HepG2 (cell line): ENCODE measurements around the gene FSCN2. TPM values are rescaled to one million over a fixed set of nuclear protein-coding genes. Genes with fewer than 3 reads are reported as not detected.

Experiments
- ARID4A ChIP-seq: sonication (generic); formaldehyde crosslinking; IDR thresholded peaks from 2 replicates; pipeline ENCODE4 v1.5.0; 2020; ENCODE audit warnings: mild to moderate bottlenecking, missing genetic modification reagents, borderline replicate concordance
- CREB1 ChIP-seq, 2 experiments: fragments of 450-650 bp in 1 of 2; IDR thresholded peaks; 2 replicates each; pipeline ENCODE4 v1.6.1; 2016 to 2017; ENCODE audit warnings: control low read depth in 1 of 2, mild to moderate bottlenecking in 1 of 2, missing compliant biosample characterization in 1 of 2, missing genetic modification characterization in 1 of 2
- HCFC1 ChIP-seq: fragments of 150-350 bp; IDR thresholded peaks from 2 replicates; pipeline ENCODE4 v1.6.1; 2014; ENCODE audit warnings: low read depth, low read length
- IKZF5 ChIP-seq: IDR thresholded peaks from 2 replicates; pipeline ENCODE4 v1.6.1; 2018; ENCODE audit warnings: missing genetic modification reagents, mild to moderate bottlenecking, missing compliant biosample characterization
- MTF2 ChIP-seq: sonication (generic); formaldehyde crosslinking; IDR thresholded peaks from 2 replicates; pipeline ENCODE4 v1.5.0; 2020; ENCODE audit warnings: missing genetic modification reagents, borderline replicate concordance
- PRDM4 ChIP-seq: sonication (generic); formaldehyde crosslinking; IDR thresholded peaks from 2 replicates; pipeline ENCODE4 v1.9.0; 2021; ENCODE audit warnings: missing genetic modification reagents, borderline replicate concordance
- RARG ChIP-seq: sonication (generic); formaldehyde crosslinking; IDR thresholded peaks from 2 replicates; pipeline ENCODE4 v1.4.0; 2020; ENCODE audit warnings: low read depth, mild to moderate bottlenecking, missing genetic modification reagents
- RFX1 ChIP-seq: fragments of 450-650 bp; IDR thresholded peaks from 2 replicates; pipeline ENCODE4 v1.6.1; 2017
- SRF ChIP-seq: IDR thresholded peaks from 2 replicates; pipeline ENCODE4 v1.6.1; 2011; ENCODE audit warnings: mild to moderate bottlenecking, low read depth, low read length, moderate library complexity
- TSC22D2 ChIP-seq: sonication (generic); formaldehyde crosslinking; IDR thresholded peaks from 2 replicates; pipeline ENCODE4 v1.5.1; 2020; ENCODE audit warnings: missing genetic modification reagents, mild to moderate bottlenecking, borderline replicate concordance
- ZBTB14 ChIP-seq: sonication (generic); formaldehyde crosslinking; IDR thresholded peaks from 2 replicates; pipeline ENCODE4 v1.4.0; 2020; ENCODE audit warnings: missing genetic modification reagents
- ZBTB7B ChIP-seq: sonication (generic); formaldehyde crosslinking; IDR thresholded peaks from 2 replicates; pipeline ENCODE4 v1.4.0; 2020; ENCODE audit warnings: missing genetic modification reagents
- ZNF121 ChIP-seq: sonication (generic); formaldehyde crosslinking; IDR thresholded peaks from 2 replicates; pipeline ENCODE4 v1.5.0; 2020; ENCODE audit warnings: mild to moderate bottlenecking, missing genetic modification reagents
- ZNF225 ChIP-seq: sonication (generic); formaldehyde crosslinking; IDR thresholded peaks from 2 replicates; pipeline ENCODE4 v1.4.0; 2020; ENCODE audit warnings: mild to moderate bottlenecking, missing genetic modification reagents
- ZNF577 ChIP-seq: sonication (generic); formaldehyde crosslinking; IDR thresholded peaks from 2 replicates; pipeline ENCODE4 v1.4.0; 2020; ENCODE audit warnings: mild to moderate bottlenecking, low read depth, missing genetic modification reagents, borderline replicate concordance
- ZNF580 ChIP-seq: IDR thresholded peaks from 2 replicates; pipeline ENCODE4 v1.6.1; 2016; ENCODE audit warnings: low read depth, borderline replicate concordance
- ZNF713 ChIP-seq: sonication (generic); formaldehyde crosslinking; IDR thresholded peaks from 2 replicates; pipeline ENCODE4 v1.4.0; 2020; ENCODE audit warnings: mild to moderate bottlenecking, missing genetic modification reagents
- ZNF841 ChIP-seq: sonication (generic); formaldehyde crosslinking; IDR thresholded peaks from 2 replicates; pipeline ENCODE4 v1.8.1; 2023; ENCODE audit warnings: missing genetic modification reagents, borderline replicate concordance
- polyA plus RNA-seq, 8 experiments: library from polyadenylated mRNA; depleted of rRNA in 3 of 8; stranded (reverse) in 7 of 8; unstranded in 1 of 8; fragments of >200 nt; fragmentation: Illumina TruSeq in 4 of 8; extraction: Trizol in 4 of 8; gene quantifications; 2 replicates each; pipeline versions ENCODE4 v1.2.1 to v1.2.3, GENCODE V29; 2011 to 2016; ENCODE audit warnings: low read depth in 4 of 8, missing spikeins in 1 of 8, mixed read lengths in 1 of 8; ENCODE audit not compliant: insufficient read depth in 1 of 8
- total RNA-seq, 5 experiments: library from RNA; depleted of rRNA; stranded (reverse); fragments of >200 nt; fragmentation: Illumina TruSeq; extraction: Trizol; gene quantifications; 2 replicates each; pipeline ENCODE4 v1.2.3, GENCODE V29; 2016; ENCODE audit warnings: low read depth in 1 of 5
- TF ChIP-seq, protein P1 (sequence below): sonication (generic); formaldehyde crosslinking; IDR thresholded peaks from 2 replicates; pipeline ENCODE4 v1.5.0; 2020; ENCODE audit warnings: missing genetic modification reagents

Gene FSCN2
- total and polyA plus RNA-seq, 2 of the 13 experiments (the other 11 are each of a cell fraction or from before 2014, with no cell fraction given), result 0.09 TPM; not detected in 1

GRCh38 chr17:81513372-81513752, 14.8 kb upstream of the FSCN2 start (continued):
- TF ChIP-seq HCFC1 (no peak), ZNF577 (CRISPR knock-in tag) (no peak), TSC22D2 (CRISPR knock-in tag) (peak; percentile 16; the same call in 1 of the 2 replicates), ZBTB7B (CRISPR knock-in tag) (no peak), ZNF225 (CRISPR knock-in tag) (0 out of 2 replicates have a peak, but pooled peaks have one; percentile 13), RFX1 (no peak), ZNF841 (CRISPR knock-in tag) (no peak), IKZF5 (CRISPR knock-in tag) (0 out of 2 replicates have a peak, but pooled peaks have one; percentile 15), ARID4A (CRISPR knock-in tag) (0 out of 2 replicates have a peak, but pooled peaks have one; percentile 69), ZBTB14 (CRISPR knock-in tag) (peak; percentile 27; the same call in 1 of the 2 replicates), ZNF713 (CRISPR knock-in tag) (0 out of 2 replicates have a peak, but pooled peaks have one; percentile 55), SRF (no peak), RARG (CRISPR knock-in tag) (0 out of 2 replicates have a peak, but pooled peaks have one; percentile 32), MTF2 (CRISPR knock-in tag) (peak; percentile 78; the same call in 1 of the 2 replicates), CREB1 (IDR thresholded peaks at IDR 0.05) (no peak), CREB1 (CRISPR knock-in tag; IDR thresholded peaks at IDR 0.05) (no peak), ZNF580 (CRISPR knock-in tag) (0 out of 2 replicates have a peak, but pooled peaks have one; percentile 25), PRDM4 (CRISPR knock-in tag) (no peak), ZNF121 (no peak)
- TF ChIP-seq, protein P1, sequence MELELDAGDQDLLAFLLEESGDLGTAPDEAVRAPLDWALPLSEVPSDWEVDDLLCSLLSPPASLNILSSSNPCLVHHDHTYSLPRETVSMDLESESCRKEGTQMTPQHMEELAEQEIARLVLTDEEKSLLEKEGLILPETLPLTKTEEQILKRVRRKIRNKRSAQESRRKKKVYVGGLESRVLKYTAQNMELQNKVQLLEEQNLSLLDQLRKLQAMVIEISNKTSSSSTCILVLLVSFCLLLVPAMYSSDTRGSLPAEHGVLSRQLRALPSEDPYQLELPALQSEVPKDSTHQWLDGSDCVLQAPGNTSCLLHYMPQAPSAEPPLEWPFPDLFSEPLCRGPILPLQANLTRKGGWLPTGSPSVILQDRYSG (CRISPR knock-in tag), result no peak; the same call in 1 of the 2 replicates
